Skin epidermis (tissue), 12 donors: ENCODE results near the gene SIK2.
A peak's percentile ranks its signal among the peaks of the same experiment; 100 is the strongest.

Source experiments
- H3K27ac ChIP-seq, 21 experiments: fragments of 200-600 bp; sonication (generic) in 11 of 21; one replicate each; pipeline ENCODE4 v1.5.0; 2020; ENCODE audit warnings: mild to moderate bottlenecking in 3 of 21, inconsistent platforms in 2 of 21, moderate library complexity in 2 of 21
- H3K4me3 ChIP-seq, 7 experiments: fragments of 200-600 bp; sonication (generic) in 2 of 7; one replicate each; pipeline ENCODE4 v1.5.0; 2020; ENCODE audit warnings: inconsistent platforms in 2 of 7, mild to moderate bottlenecking in 2 of 7, moderate library complexity in 1 of 7

SIK2 gene

DNA sequence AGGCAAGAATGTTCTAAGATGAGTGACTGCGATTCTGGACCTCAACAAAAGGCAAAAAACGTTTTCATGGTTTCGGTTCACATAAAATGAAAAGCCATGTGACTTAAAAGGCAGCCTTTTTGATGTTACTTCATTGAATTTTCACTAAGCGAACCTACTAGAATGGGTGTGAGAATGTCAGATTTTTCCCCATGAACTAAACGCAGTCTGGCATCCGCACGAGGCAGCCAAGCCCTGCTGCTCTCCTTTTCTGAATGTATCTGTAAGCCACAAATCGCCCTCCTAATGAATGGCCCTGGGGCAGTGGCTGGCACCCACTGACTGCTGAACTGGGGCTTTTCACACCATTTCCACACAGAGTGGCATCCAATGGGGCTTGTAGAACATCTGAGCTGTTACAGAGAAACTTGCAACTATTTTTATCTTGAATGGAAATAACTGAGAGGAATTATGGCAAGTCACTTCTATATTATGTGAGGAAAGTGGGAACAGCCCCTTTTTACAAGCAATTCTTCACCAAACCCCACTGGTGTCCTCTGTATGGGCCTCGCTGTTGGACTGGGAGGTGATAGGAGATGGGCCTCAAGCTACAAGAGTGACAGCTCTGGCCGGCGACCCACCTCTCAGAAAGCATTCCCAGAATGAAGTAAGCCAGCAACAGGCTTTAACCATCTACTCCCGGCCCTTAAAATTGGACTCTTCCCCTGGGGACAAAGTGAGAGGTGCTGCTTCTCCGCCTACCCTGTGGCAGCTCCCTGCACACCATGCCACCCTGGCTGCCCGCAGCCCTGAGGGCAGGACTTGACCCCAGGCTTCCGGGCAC, 134.6 kb downstream of the SIK2 start:
- Histone ChIP-seq H3K4me3 (no peak overlapping the region), H3K27ac (peak overlapping the region; percentile 53 to 99 (median 93))

DNA sequence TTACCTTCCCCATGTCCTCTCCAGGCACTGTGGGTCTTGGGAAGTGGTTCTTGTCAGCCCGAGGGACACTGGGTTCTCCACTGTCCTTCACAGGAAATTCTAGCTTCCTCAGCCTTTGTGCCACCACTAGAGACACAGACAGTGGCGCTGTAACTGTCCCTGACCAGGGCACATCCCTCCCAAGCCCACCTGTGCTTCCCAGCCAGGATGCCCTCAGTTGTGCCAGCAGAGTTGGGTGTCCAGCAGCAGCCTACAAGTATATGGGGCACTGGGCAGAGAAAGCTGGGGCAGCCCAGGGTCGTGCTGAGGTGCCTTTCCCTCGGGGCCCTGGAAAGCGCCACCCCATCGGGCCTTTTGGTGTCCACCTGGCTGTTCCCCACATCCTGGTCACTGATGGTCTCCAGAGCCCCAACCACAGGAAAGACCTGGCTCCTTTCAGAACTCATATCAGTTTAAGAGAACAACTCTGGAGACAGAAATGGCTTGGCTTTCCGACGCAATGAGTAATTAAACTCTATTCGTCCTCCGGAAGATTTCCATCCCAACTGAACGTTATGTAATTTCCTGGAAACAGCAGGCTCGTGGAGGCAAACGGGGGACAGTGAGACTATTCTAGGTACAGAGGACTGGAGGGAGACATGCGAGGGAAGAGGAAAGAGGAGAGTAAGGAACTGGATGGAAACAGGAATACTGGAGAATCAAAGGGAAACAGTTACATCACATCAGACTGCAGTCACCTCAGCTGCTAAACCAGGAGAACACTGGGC, 135.4 kb downstream of the SIK2 start:
- Histone ChIP-seq H3K4me3 (no peak overlapping the region), H3K27ac (peak overlapping the region in 19 of 21 experiments; percentile 21 to 99 (median 93))

DNA sequence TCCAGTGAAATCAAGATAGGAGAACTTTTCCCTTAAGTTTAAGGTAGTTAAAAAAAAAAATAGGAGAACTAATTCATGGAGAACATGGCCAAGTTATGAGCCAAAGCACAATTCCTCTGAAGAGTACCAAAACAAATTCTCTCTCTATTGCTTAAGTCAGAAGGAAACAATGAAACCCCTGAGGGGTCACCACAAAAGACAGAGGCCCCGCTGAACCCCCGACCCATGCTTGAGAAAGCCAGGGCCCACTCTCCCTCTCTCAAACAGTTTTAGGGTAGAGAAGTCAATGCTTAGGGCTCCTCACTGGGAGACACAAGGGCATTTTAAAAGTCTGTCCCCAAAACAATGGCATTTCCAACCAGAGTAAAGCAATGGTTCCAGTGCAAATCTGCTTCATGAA, 137.1 kb downstream of the SIK2 start:
- no peak overlapping the region for H3K4me3 ChIP-seq
- peak overlapping the region in 9 of 21 experiments; percentile 2 to 99 (median 93) for H3K27ac ChIP-seq

DNA sequence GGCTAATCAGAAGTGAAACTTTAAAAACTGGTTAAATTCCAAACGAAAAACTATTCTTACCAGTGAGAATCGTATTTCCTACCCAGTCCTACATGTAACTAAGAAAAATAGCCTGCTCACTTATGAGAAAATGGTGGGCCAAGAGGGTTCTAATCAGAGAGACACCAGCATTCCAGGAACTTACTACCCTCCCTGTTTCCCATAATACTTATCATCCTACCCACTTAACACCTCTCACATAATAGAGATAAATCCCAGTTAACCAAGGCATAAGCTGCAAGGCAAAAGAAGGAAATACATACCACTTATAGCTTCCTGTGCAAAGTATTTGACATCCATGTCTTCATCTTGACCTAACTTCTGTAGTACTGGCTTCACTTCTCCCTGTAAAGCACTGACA, 139.5 kb downstream of the SIK2 start:
- Histone ChIP-seq H3K4me3 (no peak overlapping the region), H3K27ac (peak overlapping the region in 1 of 21 experiments; percentile 25)

DNA sequence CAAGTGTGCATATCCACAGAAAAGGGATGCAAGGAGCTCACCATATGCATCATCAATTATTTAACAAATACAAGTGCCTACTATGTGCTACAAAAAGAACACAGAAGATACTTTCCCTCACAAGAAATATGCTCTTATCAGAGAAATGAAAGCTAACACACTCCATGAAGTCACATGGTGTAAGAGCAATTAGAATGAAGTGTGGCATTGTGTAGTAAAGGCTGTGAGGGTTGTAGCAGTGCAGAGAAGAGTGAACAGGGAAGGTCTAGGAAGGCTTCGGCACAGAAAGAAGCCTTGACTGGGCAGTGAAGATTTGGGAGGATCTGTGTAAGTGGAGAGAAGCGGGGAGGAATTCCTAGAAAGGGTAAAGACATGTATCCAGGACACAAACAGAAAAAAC, 141.5 kb downstream of the SIK2 start:
- H3K27ac ChIP-seq: no peak overlapping the region
- H3K4me3 ChIP-seq: no peak overlapping the region

DNA sequence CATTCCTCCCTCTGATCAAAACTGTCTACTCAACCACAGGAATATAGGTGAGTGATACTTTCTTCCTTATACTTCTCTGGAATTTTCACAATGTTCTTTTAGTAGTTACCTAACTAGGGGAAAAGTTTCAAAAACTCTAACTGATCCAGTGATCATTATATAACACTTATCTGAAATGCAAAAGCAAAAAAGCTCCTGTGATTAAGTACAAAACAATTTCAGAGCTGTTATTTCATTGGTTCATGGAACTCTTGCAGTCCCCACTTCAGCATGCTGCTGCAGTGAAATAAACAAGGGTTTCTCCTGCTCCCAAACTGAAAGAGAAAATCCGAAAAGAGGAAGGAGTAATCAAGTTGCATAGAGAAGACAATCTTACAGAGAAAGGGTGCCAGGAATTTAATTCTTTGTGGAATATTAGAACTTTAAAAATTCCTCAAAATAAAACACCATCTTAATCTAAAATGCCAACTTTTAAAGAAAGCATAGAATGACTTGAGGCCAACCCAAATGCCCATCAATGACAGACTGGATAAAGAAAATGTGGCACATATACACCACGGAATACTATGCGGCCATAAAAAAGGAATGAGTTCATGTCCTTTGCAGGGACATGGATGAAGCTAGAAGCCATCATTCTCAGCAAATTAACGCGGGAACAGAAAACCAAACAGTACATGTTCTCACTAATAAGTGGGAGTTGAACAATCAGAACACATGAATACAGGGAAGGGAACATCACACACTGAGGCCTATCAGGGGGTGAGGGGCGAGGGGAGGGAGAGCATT, 143.7 kb downstream of the SIK2 start:
- H3K4me3 ChIP-seq: no peak overlapping the region
- H3K27ac ChIP-seq: peak overlapping the region in 6 of 21 experiments; percentile 8 to 28 (median 20)

DNA sequence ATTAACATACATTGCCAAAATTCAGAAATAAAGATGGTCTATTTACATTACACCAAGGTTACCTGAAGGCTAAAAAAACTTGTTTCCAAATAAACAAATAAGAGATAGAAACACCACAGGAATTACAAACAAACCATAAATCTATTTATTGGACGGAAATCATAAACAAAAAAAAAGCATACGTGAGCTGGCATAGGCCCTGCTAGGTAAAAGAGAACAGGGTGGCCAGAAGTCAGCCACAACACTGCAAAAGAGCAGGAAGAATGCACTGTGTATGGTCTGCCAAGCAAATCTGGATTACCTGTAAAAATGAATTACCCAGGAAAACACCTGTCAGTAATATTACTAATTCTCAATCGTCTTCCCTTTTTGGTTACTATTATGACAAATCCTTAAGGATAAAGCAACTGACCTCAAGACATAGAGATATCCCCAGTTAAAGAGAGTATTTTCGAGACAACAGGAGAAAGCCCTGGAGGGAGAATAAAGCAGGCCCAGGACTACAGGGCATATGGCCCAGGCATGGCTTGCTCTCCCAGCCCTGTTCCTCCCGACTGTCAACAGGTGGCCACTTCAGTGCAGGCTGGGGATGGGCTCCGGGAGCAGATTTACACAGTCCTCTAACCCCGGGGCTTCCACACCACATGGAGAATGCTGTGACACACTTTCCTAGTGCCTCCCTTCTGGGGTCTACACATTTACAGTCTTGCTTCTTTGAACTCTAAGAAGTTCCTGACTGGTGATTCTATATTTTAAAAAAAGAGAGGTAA, 146.0 kb downstream of the SIK2 start:
- Histone ChIP-seq H3K27ac (peak overlapping the region in 2 of 21 experiments; percentile 3 to 49), H3K4me3 (no peak overlapping the region)

DNA sequence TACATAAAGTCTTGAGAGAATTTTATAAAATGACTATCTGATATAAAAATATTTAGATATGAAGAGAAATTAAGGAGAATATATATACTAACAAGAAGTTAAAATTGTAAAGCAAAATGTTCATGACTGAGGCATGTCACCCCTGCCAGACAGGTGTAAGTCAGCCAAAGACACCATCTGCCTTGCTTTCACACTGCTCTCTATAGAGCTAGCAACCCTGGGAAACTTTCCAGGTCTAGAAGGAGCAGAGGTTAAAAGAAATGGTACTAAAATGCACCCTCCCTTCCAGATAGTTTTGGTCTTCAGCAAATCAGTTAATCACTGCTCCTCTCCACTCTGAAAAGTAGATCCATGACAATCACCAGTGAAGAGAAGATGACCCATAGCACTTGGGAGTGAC, 147.4 kb downstream of the SIK2 start:
- no peak overlapping the region for H3K27ac ChIP-seq

DNA sequence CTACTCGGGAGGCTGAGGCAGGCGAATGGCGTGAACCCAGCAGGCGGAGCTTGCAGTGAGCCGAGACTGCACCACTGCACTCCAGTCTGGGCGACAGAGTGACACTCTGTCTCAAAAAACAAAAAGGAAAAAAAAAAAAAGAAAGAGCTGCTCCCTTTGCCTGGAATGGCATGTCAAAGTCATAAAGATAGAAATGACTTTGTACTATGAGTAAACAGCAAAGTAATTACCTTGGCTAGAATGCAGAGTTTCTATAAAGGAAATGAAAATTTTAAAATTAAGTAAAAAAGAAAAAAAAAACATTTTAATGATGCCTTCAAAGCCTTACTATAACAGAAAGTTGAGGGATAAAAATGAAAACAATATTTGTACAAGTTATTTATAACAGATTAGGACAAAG, 153.8 kb downstream of the SIK2 start:
- Histone ChIP-seq H3K4me3 (no peak overlapping the region), H3K27ac (no peak overlapping the region)

More for the DNA sequence above, 147.4 kb downstream of the SIK2 start:
- H3K4me3 ChIP-seq: no peak overlapping the region

DNA sequence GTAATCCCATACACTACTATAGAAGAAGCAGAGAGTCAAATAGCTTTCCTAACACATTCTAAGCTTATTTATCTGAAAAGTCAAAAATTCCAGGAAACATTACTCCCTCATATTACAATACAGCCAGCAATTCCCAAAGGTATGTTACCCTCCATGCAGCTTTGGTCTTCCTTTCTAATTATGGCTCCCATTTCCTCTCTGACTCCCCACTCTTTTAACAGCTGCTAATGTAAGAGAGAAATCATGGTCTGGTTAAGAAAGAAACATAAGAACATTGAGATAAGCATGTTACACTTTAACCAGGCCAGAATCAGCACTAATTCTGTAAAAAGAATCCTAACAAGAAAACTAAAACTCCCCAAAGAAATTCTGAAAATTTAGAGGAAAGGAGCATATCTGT, 157.1 kb downstream of the SIK2 start:
- peak overlapping the region in 2 of 21 experiments; percentile 26 to 45 for H3K27ac ChIP-seq
- H3K4me3 ChIP-seq: no peak overlapping the region

DNA sequence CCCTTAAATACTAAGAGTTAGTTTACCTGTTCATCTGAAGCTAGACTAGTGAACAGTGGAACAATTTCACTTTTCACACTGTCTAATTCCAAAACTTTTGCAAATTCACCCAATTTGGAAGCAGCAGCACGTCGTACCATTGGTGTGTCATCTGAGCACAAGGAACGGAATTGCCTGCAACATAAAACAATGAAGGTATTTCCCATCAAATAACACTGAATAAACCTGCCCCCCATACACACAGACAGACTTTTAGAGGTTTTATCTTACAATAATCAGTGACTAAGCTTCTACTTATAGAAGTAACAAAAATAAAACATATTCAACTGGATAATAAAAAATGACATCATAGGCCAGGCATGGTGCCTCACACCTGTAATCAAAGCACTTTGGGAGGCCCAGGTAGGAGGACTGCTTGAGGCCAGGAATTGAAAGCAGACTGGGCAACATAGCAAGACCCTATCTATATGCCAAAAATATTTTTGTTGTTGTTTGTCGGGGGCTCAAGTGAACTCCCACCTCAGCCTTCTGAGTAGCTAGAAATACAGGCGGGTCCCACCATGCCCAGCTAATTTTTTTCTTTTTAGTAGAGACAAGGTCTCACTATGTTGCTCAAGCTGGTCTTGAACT, 157.6 kb downstream of the SIK2 start:
- Histone ChIP-seq H3K4me3 (no peak overlapping the region), H3K27ac (peak overlapping the region in 1 of 21 experiments; percentile 33)

DNA sequence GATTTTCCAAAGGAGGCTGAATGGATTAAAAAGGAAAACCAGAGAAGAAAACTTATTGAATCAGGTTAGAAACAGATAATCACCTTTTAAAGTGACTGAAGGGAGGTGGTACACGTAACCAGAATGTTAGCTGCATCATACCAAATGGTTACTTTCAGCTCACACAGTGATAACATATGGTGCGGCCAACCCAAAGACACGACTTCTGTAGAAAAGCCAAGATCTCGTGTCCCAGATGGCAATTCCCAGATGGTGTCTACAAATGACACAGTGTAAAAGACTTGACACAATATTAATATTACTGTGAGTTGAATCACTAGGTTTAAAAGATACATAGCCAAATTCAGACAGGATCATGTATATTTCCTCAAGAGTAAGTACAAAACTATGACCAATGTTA, 158.8 kb downstream of the SIK2 start:
- Histone ChIP-seq H3K4me3 (no peak overlapping the region), H3K27ac (no peak overlapping the region)

DNA sequence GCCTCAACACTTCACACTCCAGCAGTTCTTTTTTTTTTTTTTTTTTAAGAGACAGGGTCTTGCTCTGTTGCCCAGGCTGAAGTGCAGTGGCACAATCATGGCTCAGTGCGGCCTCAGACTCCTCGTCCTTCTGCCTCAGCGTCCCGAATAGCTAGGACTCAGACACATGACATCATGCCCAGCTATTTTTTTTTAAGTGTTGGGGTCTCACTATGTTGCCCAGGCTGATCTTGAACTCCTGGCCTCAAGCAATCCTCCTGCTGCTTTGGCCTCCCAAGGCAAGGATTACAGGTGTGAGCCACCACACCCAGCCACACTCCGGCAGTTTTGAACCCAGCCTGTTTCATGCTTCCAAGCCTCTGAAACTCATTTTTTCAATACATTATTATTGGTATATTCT, 160.3 kb downstream of the SIK2 start:
- H3K27ac ChIP-seq: no peak overlapping the region
- no peak overlapping the region for H3K4me3 ChIP-seq

DNA sequence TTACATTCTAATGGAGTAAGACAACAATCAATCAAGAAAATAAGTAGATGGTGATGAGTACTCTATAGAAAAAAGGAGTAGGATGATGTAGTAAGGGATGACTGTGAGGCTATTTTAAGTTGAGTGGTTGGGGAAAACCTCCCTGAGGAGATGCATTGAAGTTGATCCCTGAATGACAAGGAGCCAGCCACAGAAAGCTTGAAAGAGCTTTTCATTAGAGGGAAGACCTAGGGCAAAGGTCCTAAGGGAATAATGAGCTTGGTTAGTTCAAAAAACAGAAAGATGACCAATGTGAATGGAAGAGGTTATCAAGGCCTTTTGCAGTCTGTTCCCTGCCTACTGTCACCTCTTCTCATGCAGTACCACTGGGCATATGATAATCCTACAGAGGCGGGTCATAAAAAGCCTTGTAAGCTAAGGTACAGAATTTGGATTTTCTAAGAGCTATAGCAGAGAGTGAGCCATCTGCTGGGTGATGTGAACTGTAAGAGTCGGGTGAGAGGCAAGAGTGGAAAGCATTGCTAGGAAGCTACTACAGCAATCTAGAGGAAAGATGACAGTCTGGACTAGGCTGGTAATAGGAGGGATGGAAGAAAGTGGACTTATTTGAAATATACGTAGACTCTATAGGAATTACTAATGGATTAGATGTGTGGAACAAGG, 160.9 kb downstream of the SIK2 start:
- Histone ChIP-seq H3K4me3 (no peak overlapping the region), H3K27ac (no peak overlapping the region)

DNA sequence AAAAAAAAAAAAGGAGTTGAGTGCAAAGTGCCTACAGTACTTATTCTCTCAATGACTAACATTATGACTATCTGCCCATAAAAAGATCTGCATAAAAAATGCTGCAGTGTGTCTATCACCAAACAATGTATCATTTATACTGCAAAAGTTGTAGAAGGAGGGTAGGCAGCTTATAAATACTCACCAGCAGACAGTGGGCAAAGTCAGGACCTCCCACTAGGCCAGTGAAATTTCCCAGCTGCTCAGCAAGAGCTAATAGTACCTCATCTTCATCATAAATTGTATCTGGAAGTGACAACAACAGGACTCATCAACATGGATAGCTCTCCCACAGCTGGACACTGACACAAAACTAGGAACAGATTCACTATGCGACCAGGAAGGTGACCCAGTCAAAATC, 162.4 kb downstream of the SIK2 start:
- H3K27ac ChIP-seq: no peak overlapping the region
- peak overlapping the region in 2 of 7 experiments; percentile 80 to 90 for H3K4me3 ChIP-seq

DNA sequence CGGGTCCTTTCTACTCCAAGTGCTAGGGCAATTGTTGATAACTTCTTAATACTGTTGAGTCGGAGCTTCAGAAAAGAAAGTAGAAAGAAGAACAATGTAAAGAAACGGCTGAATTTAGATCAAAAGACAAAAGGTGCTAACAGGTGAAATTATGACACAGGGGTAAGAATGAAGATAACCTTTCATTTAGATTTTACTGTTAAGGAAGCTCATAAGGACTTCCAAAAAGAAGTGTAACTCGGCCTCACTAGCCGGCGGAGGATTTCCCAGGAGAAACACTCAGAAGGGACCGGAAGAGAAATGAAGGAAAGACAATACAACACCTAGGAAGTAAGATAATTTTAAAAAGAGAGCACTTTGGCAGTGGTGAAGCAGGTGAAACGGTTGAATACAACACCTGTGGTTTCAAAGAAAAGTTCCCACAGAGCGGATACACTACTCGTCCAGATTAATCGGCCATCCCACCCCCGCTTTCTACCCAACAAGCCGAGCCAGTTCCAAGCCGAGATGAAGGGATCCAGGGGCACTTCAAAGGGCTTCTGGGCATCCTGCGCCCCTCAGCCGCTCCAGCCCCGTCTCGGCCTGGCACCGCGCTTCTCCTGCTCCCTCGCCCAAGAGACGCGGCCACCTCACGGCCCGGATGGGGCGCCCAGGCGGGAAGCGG, 163.2 kb downstream of the SIK2 start:
- H3K27ac ChIP-seq: peak overlapping the region; percentile 61 to 94 (median 84)
- peak overlapping the region; percentile 76 to 100 (median 91) for H3K4me3 ChIP-seq

DNA sequence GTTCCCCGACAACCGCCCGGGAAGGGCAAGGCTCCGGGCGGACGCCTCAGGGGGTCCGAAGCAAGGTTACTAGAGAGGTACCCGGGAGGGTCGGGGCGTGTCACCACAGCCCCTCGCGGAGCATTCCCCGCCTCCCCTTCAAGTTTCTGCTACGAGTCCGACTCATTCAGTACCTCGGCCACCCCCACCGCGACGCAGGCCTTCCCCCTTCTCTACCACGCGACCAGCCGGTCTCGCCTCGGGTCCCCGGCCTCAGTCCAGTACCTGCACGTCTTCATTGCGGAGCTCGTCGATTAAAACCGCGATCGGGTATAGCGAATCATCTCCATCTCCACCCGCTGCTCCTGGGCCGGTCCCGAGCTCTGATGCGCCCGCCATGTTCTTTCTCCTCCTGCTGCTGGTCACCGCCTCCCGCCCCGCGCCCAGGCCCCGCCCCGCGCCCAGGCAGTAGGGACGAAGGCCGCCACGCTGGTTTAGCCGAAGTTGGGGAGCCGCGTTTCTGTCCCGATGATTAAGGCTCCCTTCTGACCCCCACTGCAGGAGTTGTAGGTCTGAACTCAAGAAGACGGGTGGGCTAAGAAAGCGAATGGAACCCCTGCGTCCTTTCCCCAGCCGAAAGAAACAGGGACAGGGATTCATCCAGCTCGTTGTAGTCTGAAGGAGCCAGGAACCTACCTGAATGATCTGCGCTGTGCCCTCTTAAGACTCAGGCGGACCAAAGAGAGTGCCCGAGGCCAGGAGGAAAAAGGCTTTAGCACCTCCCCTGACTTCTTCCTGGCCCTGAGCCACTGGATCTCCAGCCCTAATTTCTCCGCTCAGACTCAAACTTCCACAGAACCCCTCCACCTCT, 164.0 kb downstream of the SIK2 start, which contains the start of gene PPP2R1B:
TSS of gene PPP2R1B (minus strand) at position 406 of the 850 bp plus-strand sequence. CDS start at position 378, 28 bp downstream.
- Histone ChIP-seq H3K27ac (peak within 1 kb of the TSS; percentile 61 to 94 (median 84)), H3K4me3 (peak within 1 kb of the TSS; percentile 76 to 100 (median 91))
